Measurements from ENCODE around the gene ARMH4.

ARMH4 gene

GRCh38 chr14:58055497-58056010 is 96.5 kb downstream of the ARMH4 start:
- H3K4me3 ChIP-seq (ENCODE audit: low read depth, low read length): no peak overlapping the region
- in situ Hi-C loops (cut with HindIII; ENCODE audit: low sequenced_read_pairs): no loop called here
- DNase-seq (ENCODE audit: low read depth, low spot score): no peak
- TF ChIP-seq CTCF (IDR thresholded peaks at IDR 0.05; ENCODE audit: low read depth, low read length): no peak

- TF ChIP-seq CTCF (IDR thresholded peaks at IDR 0.05; ENCODE audit: low read depth, low read length): no peak
- in situ Hi-C loops (cut with HindIII; ENCODE audit: low sequenced_read_pairs): no loop called here
- DNase-seq (ENCODE audit: low read depth, low spot score): no peak
- H3K4me3 ChIP-seq (ENCODE audit: low read depth, low read length): no peak overlapping the region
These were observed 97.9 kb downstream of the ARMH4 start for GRCh38 chr14:58054100-58054499.

- in situ Hi-C loops (cut with HindIII; ENCODE audit: low sequenced_read_pairs): no loop called here
- no peak for TF ChIP-seq CTCF (IDR thresholded peaks at IDR 0.05; ENCODE audit: low read depth, low read length)
- DNase-seq (ENCODE audit: low read depth, low spot score): no peak
- no peak overlapping the region for H3K4me3 ChIP-seq (ENCODE audit: low read depth, low read length)
These were observed 103.8 kb downstream of the ARMH4 start for GRCh38 chr14:58048219-58048618.

GRCh38 chr14:58027904-58028303 is 124.1 kb downstream of the ARMH4 start:
- no peak overlapping the region for H3K4me3 ChIP-seq (ENCODE audit: low read depth, low read length)
- TF ChIP-seq CTCF (IDR thresholded peaks at IDR 0.05; ENCODE audit: low read depth, low read length): no peak
- in situ Hi-C loops (cut with HindIII; ENCODE audit: low sequenced_read_pairs): no loop called here
- DNase-seq (ENCODE audit: low read depth, low spot score): no peak

GRCh38 chr14:58026967-58027366 is 125.0 kb downstream of the ARMH4 start:
- no peak overlapping the region for H3K4me3 ChIP-seq (ENCODE audit: low read depth, low read length)
- no peak for TF ChIP-seq CTCF (IDR thresholded peaks at IDR 0.05; ENCODE audit: low read depth, low read length)
- DNase-seq (ENCODE audit: low read depth, low spot score): no peak
- in situ Hi-C loops (cut with HindIII; ENCODE audit: low sequenced_read_pairs): no loop called here

GRCh38 chr14:58026219-58026618 is 125.8 kb downstream of the ARMH4 start:
- no peak overlapping the region for H3K4me3 ChIP-seq (ENCODE audit: low read depth, low read length)
- in situ Hi-C loops (cut with HindIII; ENCODE audit: low sequenced_read_pairs): no loop called here
- TF ChIP-seq CTCF (IDR thresholded peaks at IDR 0.05; ENCODE audit: low read depth, low read length): no peak
- no peak for DNase-seq (ENCODE audit: low read depth, low spot score)

- in situ Hi-C loops (cut with HindIII; ENCODE audit: low sequenced_read_pairs): no loop called here
- no peak for TF ChIP-seq CTCF (IDR thresholded peaks at IDR 0.05; ENCODE audit: low read depth, low read length)
- no peak overlapping the region for H3K4me3 ChIP-seq (ENCODE audit: low read depth, low read length)
- DNase-seq (ENCODE audit: low read depth, low spot score): no peak
These were observed 137.2 kb downstream of the ARMH4 start for GRCh38 chr14:58014778-58015177.
